Gastroesophageal sphincter (tissue), 3 donors: Measurements from ENCODE around the gene VPS51.

Experiments used
- EP300 ChIP-seq: sonication (generic); formaldehyde crosslinking; IDR thresholded peaks from one replicate; pipeline ENCODE4 v1.6.1; 2017; ENCODE audit warnings: antibody characterized with exemption, mild to moderate bottlenecking
- POLR2A ChIP-seq, 2 donors: fragments of 450-650 bp; IDR thresholded peaks; one replicate each; pipeline ENCODE4 v1.6.1; 2017; ENCODE audit warnings: antibody characterized with exemption in 2 of 2, mild to moderate bottlenecking in 2 of 2, moderate library complexity in 1 of 2
- TF ChIP-seq, protein P1 (sequence below), 4 experiments: fragments of 200-600 bp in 2 of 4; fragments of 450-650 bp in 2 of 4; sonication (generic) in 1 of 4; IDR thresholded peaks; one replicate each; pipeline ENCODE4 v1.5.1; 2017 to 2019; ENCODE audit warnings: antibody characterized with exemption in 4 of 4, mild to moderate bottlenecking in 2 of 4, moderate library complexity in 2 of 4

GRCh38 chr11:65113361-65113756 is 17.3 kb downstream of the VPS51 start:
- TF ChIP-seq EP300 (no peak), POLR2A (IDR thresholded peaks at IDR 0.05) (no peak)
- TF ChIP-seq, protein P1, sequence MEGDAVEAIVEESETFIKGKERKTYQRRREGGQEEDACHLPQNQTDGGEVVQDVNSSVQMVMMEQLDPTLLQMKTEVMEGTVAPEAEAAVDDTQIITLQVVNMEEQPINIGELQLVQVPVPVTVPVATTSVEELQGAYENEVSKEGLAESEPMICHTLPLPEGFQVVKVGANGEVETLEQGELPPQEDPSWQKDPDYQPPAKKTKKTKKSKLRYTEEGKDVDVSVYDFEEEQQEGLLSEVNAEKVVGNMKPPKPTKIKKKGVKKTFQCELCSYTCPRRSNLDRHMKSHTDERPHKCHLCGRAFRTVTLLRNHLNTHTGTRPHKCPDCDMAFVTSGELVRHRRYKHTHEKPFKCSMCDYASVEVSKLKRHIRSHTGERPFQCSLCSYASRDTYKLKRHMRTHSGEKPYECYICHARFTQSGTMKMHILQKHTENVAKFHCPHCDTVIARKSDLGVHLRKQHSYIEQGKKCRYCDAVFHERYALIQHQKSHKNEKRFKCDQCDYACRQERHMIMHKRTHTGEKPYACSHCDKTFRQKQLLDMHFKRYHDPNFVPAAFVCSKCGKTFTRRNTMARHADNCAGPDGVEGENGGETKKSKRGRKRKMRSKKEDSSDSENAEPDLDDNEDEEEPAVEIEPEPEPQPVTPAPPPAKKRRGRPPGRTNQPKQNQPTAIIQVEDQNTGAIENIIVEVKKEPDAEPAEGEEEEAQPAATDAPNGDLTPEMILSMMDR (IDR thresholded peaks at IDR 0.05): no peak
